DMS114 treated with DMSO at 0.1 percent for 48 hours (cell line): Measurements from ENCODE around the gene EGLN1.
A peak's percentile ranks its signal among the peaks of the same experiment; 100 is the strongest.

Source experiments
- DNase-seq: peaks from one replicate; lab custom pipeline; 2025; ENCODE audit not compliant: unreplicated experiment; lab: John Stamatoyannopoulos, UW

Gene EGLN1

GRCh38 chr1:231397886-231398671, 24.0 kb downstream of the EGLN1 start:
- DNase-seq: no peak

- DNase-seq: no peak
These were observed 25.4 kb downstream of the EGLN1 start for GRCh38 chr1:231396643-231397042.

GRCh38 chr1:231395998-231396390, 26.1 kb downstream of the EGLN1 start:
- no peak for DNase-seq

GRCh38 chr1:231395076-231395997, 26.8 kb downstream of the EGLN1 start:
- no peak for DNase-seq

- no peak for DNase-seq
These were observed 28.4 kb downstream of the EGLN1 start for GRCh38 chr1:231393668-231394067.

- DNase-seq: no peak
These were observed 29.5 kb downstream of the EGLN1 start for GRCh38 chr1:231392389-231393131.

- no peak for DNase-seq
These were observed 32.0 kb downstream of the EGLN1 start for GRCh38 chr1:231390071-231390470.

GRCh38 chr1:231387770-231388669, 34.1 kb downstream of the EGLN1 start:
- no peak for DNase-seq

GRCh38 chr1:231386466-231386865, 35.6 kb downstream of the EGLN1 start:
- DNase-seq: no peak

GRCh38 chr1:231385416-231385748, 36.7 kb downstream of the EGLN1 start:
- DNase-seq: no peak

GRCh38 chr1:231384696-231385415, 37.2 kb downstream of the EGLN1 start:
- no peak for DNase-seq

- no peak for DNase-seq
These were observed 38.8 kb downstream of the EGLN1 start for GRCh38 chr1:231383159-231383860.

- no peak for DNase-seq
These were observed 39.7 kb downstream of the EGLN1 start for GRCh38 chr1:231382426-231382825.

- DNase-seq: no peak
These were observed 40.4 kb downstream of the EGLN1 start for GRCh38 chr1:231381729-231382128.

GRCh38 chr1:231376875-231377549, 45.1 kb downstream of the EGLN1 start:
- no peak for DNase-seq

- no peak for DNase-seq
These were observed 46.0 kb downstream of the EGLN1 start for GRCh38 chr1:231376101-231376500.

- DNase-seq: no peak
These were observed 47.7 kb downstream of the EGLN1 start for GRCh38 chr1:231374394-231374793.

- no peak for DNase-seq
These were observed 49.6 kb downstream of the EGLN1 start for GRCh38 chr1:231372501-231372900.

GRCh38 chr1:231369282-231369681, 52.8 kb downstream of the EGLN1 start:
- DNase-seq: peak; percentile 20
